ENCODE results near the gene YOD1. TPM values are rescaled to one million over a fixed set of nuclear protein-coding genes. Genes with fewer than 3 reads are reported as not detected.

The YOD1 gene
- total and polyA plus RNA-seq, 2 of the 13 experiments (the other 11 are each of a cell fraction or from before 2014, with no cell fraction given), result 3.4 to 9.1 TPM

- no peak for TF ChIP-seq RERE (CRISPR knock-in tag; IDR thresholded peaks at IDR 0.05; ENCODE audit: low read depth)
- TF ChIP-seq ZNF468 (CRISPR knock-in tag; IDR thresholded peaks at IDR 0.05), result no peak
- no peak for TF ChIP-seq DMTF1 (CRISPR knock-in tag; IDR thresholded peaks at IDR 0.05)
- TF ChIP-seq ZNF605 (CRISPR knock-in tag; IDR thresholded peaks at IDR 0.05), result no peak
- no peak for TF ChIP-seq ZNF589 (CRISPR knock-in tag; conservative IDR thresholded peaks at IDR 0.05)
- TF ChIP-seq SMC3 (IDR thresholded peaks at IDR 0.05; ENCODE audit: low read length), result peak; percentile 53; the same call in 1 of the 2 replicates
- TF ChIP-seq KIAA2018 (CRISPR knock-in tag; IDR thresholded peaks at IDR 0.05; ENCODE audit: borderline replicate concordance), result no peak
- no peak for TF ChIP-seq BRD4 (CRISPR knock-in tag; IDR thresholded peaks at IDR 0.05)
- no peak for TF ChIP-seq ZNF547 (CRISPR knock-in tag; IDR thresholded peaks at IDR 0.05)
- no peak for TF ChIP-seq ZMAT5 (CRISPR knock-in tag; IDR thresholded peaks at IDR 0.05; ENCODE audit: borderline replicate concordance, low read depth)
- peak; percentile 59 for TF ChIP-seq CTCF (CRISPR knock-in tag; IDR thresholded peaks at IDR 0.05)
Observed at GRCh38 chr1:207049974-207050391, 1.0 kb downstream of the YOD1 start (continued).
